Smooth muscle cell (in vitro differentiated cells): ENCODE results near the gene C20orf204. TPM values are rescaled to one million over a fixed set of nuclear protein-coding genes. Genes with fewer than 3 reads are reported as not detected.

Experiments
- DNase-seq: peaks from one replicate; lab custom pipeline; 2025; ENCODE audit not compliant: unreplicated experiment; lab: John Stamatoyannopoulos, UW
- H2AFZ ChIP-seq: fragments of 200-600 bp; sonication (generic); 2 replicates; pipeline ENCODE4 v1.6.0; 2016; ENCODE audit warnings: antibody characterized with exemption, low read depth, mild to moderate bottlenecking
- H3F3A ChIP-seq: fragments of 200-600 bp; sonication (generic); 2 replicates; pipeline ENCODE4 v1.6.0; 2017; ENCODE audit warnings: antibody characterized with exemption, low read depth
- H3K27ac ChIP-seq: fragments of 200-600 bp; sonication (generic); 2 replicates; pipeline ENCODE4 v1.5.1; 2016; ENCODE audit warnings: low read depth, mild to moderate bottlenecking
- H3K27me3 ChIP-seq: fragments of 200-600 bp; sonication (generic); 2 replicates; pipeline ENCODE4 v1.6.1; 2016; ENCODE audit warnings: low read depth, mild to moderate bottlenecking
- H3K36me3 ChIP-seq: fragments of 200-600 bp; sonication (generic); 2 replicates; pipeline ENCODE4 v1.5.1; 2016; ENCODE audit warnings: low read depth
- H3K4me1 ChIP-seq: fragments of 200-600 bp; sonication (generic); 2 replicates; pipeline ENCODE4 v1.5.1; 2016; ENCODE audit warnings: low read depth
- H3K4me2 ChIP-seq: fragments of 200-600 bp; sonication (generic); 2 replicates; pipeline ENCODE4 v1.6.0; 2016; ENCODE audit warnings: mild to moderate bottlenecking
- H3K4me3 ChIP-seq: fragments of 200-600 bp; sonication (generic); 2 replicates; pipeline ENCODE4 v1.5.1; 2016; ENCODE audit warnings: mild to moderate bottlenecking
- H3K79me2 ChIP-seq: fragments of 200-600 bp; sonication (generic); 2 replicates; pipeline ENCODE4 v1.6.0; 2016; ENCODE audit warnings: low read depth, mild to moderate bottlenecking
- H3K9ac ChIP-seq: fragments of 200-600 bp; sonication (generic); 2 replicates; pipeline ENCODE4 v1.6.0; 2016; ENCODE audit warnings: low read depth
- H3K9me3 ChIP-seq: fragments of 200-600 bp; sonication (generic); replicated peaks from 2 replicates; pipeline ENCODE4 v1.5.1; 2016; ENCODE audit warnings: low read depth
- H4K20me1 ChIP-seq: fragments of 200-600 bp; sonication (generic); 2 replicates; pipeline ENCODE4 v1.6.0; 2016; ENCODE audit warnings: low read depth
- WGBS: methylation state at CpG from one replicate; pipeline ENCODE4 v1.1.7; 2016; ENCODE audit warnings: low lambda C conversion rate; 5-methylcytosine and 5-hydroxymethylcytosine counted together
- polyA plus RNA-seq: library from polyadenylated mRNA; unstranded; fragments of >200 nt; fragmentation: Nextera tagmentation; extraction: Ambion mirVana; gene quantifications from 2 replicates; pipeline ENCODE4 v1.2.1, GENCODE V29; 2016
- total RNA-seq: library from RNA; depleted of rRNA; stranded (reverse); fragments of >200 nt; gene quantifications from 2 replicates; pipeline ENCODE4 v1.2.3, GENCODE V29; 2014
- TF ChIP-seq, protein P1 (sequence below): fragments of 200-600 bp; sonication (generic); IDR thresholded peaks from 2 replicates; pipeline ENCODE4 v1.5.1; 2017; ENCODE audit warnings: borderline replicate concordance, mild to moderate bottlenecking, antibody characterized with exemption; ENCODE audit not compliant: insufficient read depth, poor library complexity, severe bottlenecking

C20orf204 gene
- total and polyA plus RNA-seq, 2 experiments from 2014 or later, result 0.09 to 0.87 TPM

DNA sequence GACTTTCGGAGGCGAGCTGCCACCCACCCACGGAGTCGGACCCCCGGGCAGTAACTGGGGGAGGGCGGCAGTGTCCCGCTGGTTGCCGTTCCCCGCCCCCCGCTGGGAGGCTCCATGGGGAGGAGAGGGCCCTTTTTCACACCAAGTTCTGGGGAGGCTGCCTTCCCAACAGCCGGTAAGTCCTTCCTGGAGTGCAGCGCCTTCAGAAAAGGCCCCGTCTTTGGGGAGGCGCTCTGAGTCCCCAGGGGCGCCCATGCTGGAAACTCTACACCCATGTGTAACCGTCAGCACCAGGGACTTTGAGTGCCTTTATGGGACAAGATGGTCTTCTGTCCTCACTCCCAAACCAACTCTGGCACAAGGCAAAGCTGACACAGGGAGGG, 13.9 kb downstream of the C20orf204 start:
- H3K36me3 ChIP-seq, result no peaks in the 10 kb centered on the region
- peaks cover 9% of the 10 kb centered on the region for H3K27me3 ChIP-seq
- peaks cover under 1% of the 10 kb centered on the region for H3F3A ChIP-seq
- peaks cover 4% of the 10 kb centered on the region for H3K4me1 ChIP-seq
- H2AFZ ChIP-seq, result no peak overlapping the region
- H4K20me1 ChIP-seq, result peaks cover 6% of the 10 kb centered on the region
- TF ChIP-seq, protein P1, sequence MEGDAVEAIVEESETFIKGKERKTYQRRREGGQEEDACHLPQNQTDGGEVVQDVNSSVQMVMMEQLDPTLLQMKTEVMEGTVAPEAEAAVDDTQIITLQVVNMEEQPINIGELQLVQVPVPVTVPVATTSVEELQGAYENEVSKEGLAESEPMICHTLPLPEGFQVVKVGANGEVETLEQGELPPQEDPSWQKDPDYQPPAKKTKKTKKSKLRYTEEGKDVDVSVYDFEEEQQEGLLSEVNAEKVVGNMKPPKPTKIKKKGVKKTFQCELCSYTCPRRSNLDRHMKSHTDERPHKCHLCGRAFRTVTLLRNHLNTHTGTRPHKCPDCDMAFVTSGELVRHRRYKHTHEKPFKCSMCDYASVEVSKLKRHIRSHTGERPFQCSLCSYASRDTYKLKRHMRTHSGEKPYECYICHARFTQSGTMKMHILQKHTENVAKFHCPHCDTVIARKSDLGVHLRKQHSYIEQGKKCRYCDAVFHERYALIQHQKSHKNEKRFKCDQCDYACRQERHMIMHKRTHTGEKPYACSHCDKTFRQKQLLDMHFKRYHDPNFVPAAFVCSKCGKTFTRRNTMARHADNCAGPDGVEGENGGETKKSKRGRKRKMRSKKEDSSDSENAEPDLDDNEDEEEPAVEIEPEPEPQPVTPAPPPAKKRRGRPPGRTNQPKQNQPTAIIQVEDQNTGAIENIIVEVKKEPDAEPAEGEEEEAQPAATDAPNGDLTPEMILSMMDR, result no peak
- no peak overlapping the region for H3K27ac ChIP-seq
- peak overlapping the region; percentile 84 for H3K4me2 ChIP-seq
- no peaks in the 10 kb centered on the region for H3K79me2 ChIP-seq
- H3K9me3 ChIP-seq, result no peaks in the 10 kb centered on the region
- H3K4me3 ChIP-seq, result peak overlapping the region; percentile 46
- DNase-seq, result peak; percentile 56
- no peak overlapping the region for H3K9ac ChIP-seq
- WGBS, result 31% methylated on average over 14 of the region's 16 CpGs

DNA sequence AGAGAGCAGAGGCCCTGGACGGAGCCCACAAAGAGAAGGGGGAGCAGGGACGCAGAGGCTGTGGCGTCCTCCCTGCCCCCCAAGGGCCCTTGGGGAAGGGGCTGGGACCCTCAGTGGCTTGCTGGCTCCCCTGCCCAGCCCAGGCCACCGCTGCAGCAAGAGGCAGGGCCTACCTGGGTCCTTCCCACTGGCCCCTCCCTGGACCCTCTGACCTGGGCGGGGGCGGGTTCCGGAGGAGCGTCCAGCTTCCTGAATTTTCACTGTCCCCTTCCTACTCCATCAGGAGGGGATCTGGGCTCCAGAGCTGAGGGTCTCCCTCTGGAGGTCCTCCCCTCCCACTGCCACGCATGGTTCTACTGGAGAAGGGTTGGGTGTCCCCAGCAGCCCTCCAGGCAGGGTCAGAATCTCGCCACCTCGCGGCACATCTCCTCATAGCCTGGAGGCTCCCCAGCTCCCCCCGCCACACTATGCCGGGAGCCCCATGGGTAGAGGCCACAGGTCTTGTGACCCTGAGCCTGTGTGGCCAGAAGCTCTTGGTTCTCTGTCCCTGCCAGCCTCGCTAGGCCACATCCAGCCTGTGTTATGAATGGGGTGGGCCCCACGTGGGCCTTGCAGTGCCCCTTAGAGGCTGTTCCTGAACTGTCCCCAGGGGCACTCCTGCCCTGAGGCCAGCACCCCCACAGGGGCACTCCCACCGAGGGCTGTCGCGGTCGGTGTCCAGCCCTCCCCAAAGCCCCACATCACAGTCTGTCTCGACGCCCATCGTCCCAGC, 14.5 kb downstream of the C20orf204 start:
- peaks cover 4% of the 10 kb centered on the region for H3K4me1 ChIP-seq
- H3F3A ChIP-seq, result peaks cover 6% of the 10 kb centered on the region
- H3K27ac ChIP-seq, result no peak overlapping the region
- TF ChIP-seq, protein P1, result no peak
- no peak overlapping the region for H3K4me3 ChIP-seq
- 87% methylated on average over 22 of the region's 23 CpGs for WGBS
- no peak overlapping the region for H2AFZ ChIP-seq
- H3K27me3 ChIP-seq, result peaks cover 9% of the 10 kb centered on the region
- no peaks in the 10 kb centered on the region for H3K79me2 ChIP-seq
- peak overlapping the region; percentile 84 for H3K4me2 ChIP-seq
- peaks cover 6% of the 10 kb centered on the region for H4K20me1 ChIP-seq
- no peaks in the 10 kb centered on the region for H3K36me3 ChIP-seq
- no peaks in the 10 kb centered on the region for H3K9me3 ChIP-seq
- no peak for DNase-seq
- H3K9ac ChIP-seq, result no peak overlapping the region

DNA sequence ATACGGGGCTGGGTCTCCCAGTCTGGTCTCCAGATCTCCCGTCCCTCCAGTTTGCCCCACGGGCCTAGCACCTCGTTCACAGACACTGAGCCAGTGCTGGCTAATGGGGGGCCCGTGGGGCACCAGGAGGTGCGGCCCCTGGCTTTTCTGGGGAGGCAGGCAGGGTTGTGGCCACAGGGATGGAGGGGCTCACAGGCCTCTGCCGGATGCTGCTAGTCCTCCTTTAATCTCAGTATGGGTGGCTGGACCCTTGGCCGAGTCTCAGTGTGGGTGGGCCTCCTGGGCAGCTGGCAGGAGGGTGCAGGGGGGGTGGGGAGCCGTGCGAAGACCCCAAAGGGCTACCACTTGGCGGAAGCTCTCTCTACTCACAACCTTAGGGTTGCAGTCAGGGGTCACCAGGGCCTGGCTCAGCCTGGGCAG, 15.1 kb downstream of the C20orf204 start:
- Histone ChIP-seq H3K4me3 (no peak overlapping the region), H3K4me1 (peaks cover 4% of the 10 kb centered on the region), H3K9me3 (no peaks in the 10 kb centered on the region), H3F3A (peaks cover 11% of the 10 kb centered on the region), H3K79me2 (no peaks in the 10 kb centered on the region), H3K4me2 (no peak overlapping the region), H3K27me3 (peaks cover 9% of the 10 kb centered on the region), H2AFZ (no peak overlapping the region), H4K20me1 (peaks cover 6% of the 10 kb centered on the region), H3K36me3 (no peaks in the 10 kb centered on the region), H3K9ac (no peak overlapping the region), H3K27ac (no peak overlapping the region)
- DNase-seq, result no peak
- WGBS, result 91% methylated on average over 11 of the region's 11 CpGs
- TF ChIP-seq, protein P1, result no peak
